ENCODE data around the gene LRCH2. TPM values are rescaled to one million over a fixed set of nuclear protein-coding genes. Genes with fewer than 3 reads are reported as not detected.

The LRCH2 gene
- total RNA-seq, 2 experiments from 2014 or later, result not detected

- H2AFZ ChIP-seq (ENCODE audit: low read length), result no peak overlapping the region
- no peaks in the 10 kb centered on the region for H3K9me2 ChIP-seq (ENCODE audit: insufficient read depth, low read length)
- intact Hi-C loops (cut with micrococcal nuclease; ENCODE audit: unreplicated experiment), result no loop called here
- TF ChIP-seq EZH2phosphoT487 (IDR thresholded peaks at IDR 0.05; ENCODE audit: borderline replicate concordance, low read depth, low read length) (no peak), CTCF (conservative IDR thresholded peaks at IDR 0.05; ENCODE audit: low read length) (no peak)
- H3K4me1 ChIP-seq (ENCODE audit: insufficient read depth, low read length, poor library complexity, severe bottlenecking), result no peaks in the 10 kb centered on the region
- BruUV-seq (replicated peaks), result no TSS peak
- DNase-seq (ENCODE audit: low spot score), result no peak
- no peaks in the 10 kb centered on the region for H3K36me3 ChIP-seq (ENCODE audit: insufficient read depth, low read length)
- H3K4me2 ChIP-seq (ENCODE audit: low read length), result no peak overlapping the region
- POLR2A ChIA-PET, result no interaction called here
- H4K20me1 ChIP-seq (ENCODE audit: insufficient read depth, low read length), result no peaks in the 10 kb centered on the region
- no peak overlapping the region for H3K27ac ChIP-seq (ENCODE audit: low read depth, low read length, poor library complexity, severe bottlenecking)
- CTCF ChIA-PET (ENCODE audit: unreplicated experiment), result no interaction called here
- no peak overlapping the region for H3K4me3 ChIP-seq (ENCODE audit: low read depth, low read length, poor library complexity, severe bottlenecking)
- no peaks in the 10 kb centered on the region for H3K9me3 ChIP-seq (ENCODE audit: low read length)
- no peaks in the 10 kb centered on the region for H3K79me2 ChIP-seq (ENCODE audit: insufficient read depth, low read depth, low read length)
Observed at GRCh38 chrX:115204040-115204439, 29.9 kb downstream of the LRCH2 start.

GRCh38 chrX:115192244-115192700, 41.6 kb downstream of the LRCH2 start:
- no peaks in the 10 kb centered on the region for H3K9me2 ChIP-seq (ENCODE audit: insufficient read depth, low read length)
- no peak overlapping the region for H3K4me2 ChIP-seq (ENCODE audit: low read length)
- H3K9me3 ChIP-seq (ENCODE audit: low read length), result no peaks in the 10 kb centered on the region
- intact Hi-C loops (cut with micrococcal nuclease; ENCODE audit: unreplicated experiment), result no loop called here
- TF ChIP-seq CTCF (conservative IDR thresholded peaks at IDR 0.05; ENCODE audit: low read length) (no peak), EZH2phosphoT487 (IDR thresholded peaks at IDR 0.05; ENCODE audit: borderline replicate concordance, low read depth, low read length) (no peak)
- H3K4me1 ChIP-seq (ENCODE audit: insufficient read depth, low read length, poor library complexity, severe bottlenecking), result no peaks in the 10 kb centered on the region
- no peak overlapping the region for H3K4me3 ChIP-seq (ENCODE audit: low read depth, low read length, poor library complexity, severe bottlenecking)
- no peak overlapping the region for H3K27ac ChIP-seq (ENCODE audit: low read depth, low read length, poor library complexity, severe bottlenecking)
- BruUV-seq (replicated peaks), result no TSS peak
- H2AFZ ChIP-seq (ENCODE audit: low read length), result no peak overlapping the region
- H4K20me1 ChIP-seq (ENCODE audit: insufficient read depth, low read length), result no peaks in the 10 kb centered on the region
- no peak for DNase-seq (ENCODE audit: low spot score)
- H3K36me3 ChIP-seq (ENCODE audit: insufficient read depth, low read length), result no peaks in the 10 kb centered on the region
- H3K79me2 ChIP-seq (ENCODE audit: insufficient read depth, low read depth, low read length), result no peaks in the 10 kb centered on the region
- ChIA-PET POLR2A (no interaction called here), CTCF (ENCODE audit: unreplicated experiment) (no interaction called here)

GRCh38 chrX:115191490-115192243, 42.2 kb downstream of the LRCH2 start:
- H3K27ac ChIP-seq (ENCODE audit: low read depth, low read length, poor library complexity, severe bottlenecking), result no peak overlapping the region
- no peaks in the 10 kb centered on the region for H3K9me2 ChIP-seq (ENCODE audit: insufficient read depth, low read length)
- no peak overlapping the region for H2AFZ ChIP-seq (ENCODE audit: low read length)
- DNase-seq (ENCODE audit: low spot score), result no peak
- H3K9me3 ChIP-seq (ENCODE audit: low read length), result no peaks in the 10 kb centered on the region
- no TSS peak for BruUV-seq (replicated peaks)
- H3K4me1 ChIP-seq (ENCODE audit: insufficient read depth, low read length, poor library complexity, severe bottlenecking), result no peaks in the 10 kb centered on the region
- intact Hi-C loops (cut with micrococcal nuclease; ENCODE audit: unreplicated experiment), result no loop called here
- no peaks in the 10 kb centered on the region for H3K79me2 ChIP-seq (ENCODE audit: insufficient read depth, low read depth, low read length)
- no peaks in the 10 kb centered on the region for H4K20me1 ChIP-seq (ENCODE audit: insufficient read depth, low read length)
- no peak overlapping the region for H3K4me2 ChIP-seq (ENCODE audit: low read length)
- TF ChIP-seq CTCF (conservative IDR thresholded peaks at IDR 0.05; ENCODE audit: low read length) (no peak), EZH2phosphoT487 (IDR thresholded peaks at IDR 0.05; ENCODE audit: borderline replicate concordance, low read depth, low read length) (no peak)
- no peak overlapping the region for H3K4me3 ChIP-seq (ENCODE audit: low read depth, low read length, poor library complexity, severe bottlenecking)
- CTCF ChIA-PET (ENCODE audit: unreplicated experiment), result no interaction called here
- POLR2A ChIA-PET, result no interaction called here
- no peaks in the 10 kb centered on the region for H3K36me3 ChIP-seq (ENCODE audit: insufficient read depth, low read length)

All from OCI-LY7 (cell line).